Suprapubic skin (tissue), 4 donors: ENCODE data around the gene APRT. TPM values are rescaled to one million over a fixed set of nuclear protein-coding genes. Genes with fewer than 3 reads are reported as not detected.

Source experiments
- DNase-seq, 2 donors: peaks; one replicate each; pipeline ENCODE4 v3.0.0-alpha.2; 2019; ENCODE audit warnings: low spot score in 2 of 2
- H3K27ac ChIP-seq: fragments of 200-600 bp; sonication (generic); one replicate; pipeline ENCODE4 v1.5.1; 2019
- H3K27me3 ChIP-seq: fragments of 200-600 bp; sonication (generic); one replicate; pipeline ENCODE4 v1.5.1; 2019
- H3K36me3 ChIP-seq: fragments of 200-600 bp; sonication (generic); one replicate; pipeline ENCODE4 v1.5.1; 2019
- H3K4me1 ChIP-seq: fragments of 200-600 bp; sonication (generic); one replicate; pipeline ENCODE4 v1.5.1; 2019
- H3K4me3 ChIP-seq: fragments of 200-600 bp; sonication (generic); one replicate; pipeline ENCODE4 v1.5.1; 2019; ENCODE audit warnings: mild to moderate bottlenecking
- H3K9me3 ChIP-seq: fragments of 200-600 bp; sonication (generic); one replicate; pipeline ENCODE4 v1.5.1; 2019
- EP300 ChIP-seq: sonication (generic); formaldehyde crosslinking; IDR thresholded peaks from one replicate; pipeline ENCODE4 v1.6.1; 2017; ENCODE audit warnings: antibody characterized with exemption
- POLR2A ChIP-seq, 2 donors: fragments of 450-650 bp; IDR thresholded peaks; one replicate each; pipeline ENCODE4 v1.6.1; 2017; ENCODE audit warnings: antibody characterized with exemption in 2 of 2, mild to moderate bottlenecking in 2 of 2, moderate library complexity in 2 of 2
- POLR2AphosphoS5 ChIP-seq, 3 donors: sonication (generic); formaldehyde crosslinking; IDR thresholded peaks; one replicate each; pipeline ENCODE4 v1.6.1; 2017; ENCODE audit warnings: antibody characterized with exemption in 3 of 3
- WGBS: methylation state at CpG from one replicate; pipeline ENCODE4 v1.1.5; 2018; 5-methylcytosine and 5-hydroxymethylcytosine counted together
- total RNA-seq, 4 donors: library from RNA; depleted of rRNA; stranded (reverse); fragments of >200 nt; gene quantifications; one replicate each; pipeline ENCODE4 v1.1.0, GENCODE V29; 2016
- TF ChIP-seq, protein P1 (sequence below), 2 donors: fragments of 200-600 bp in 1 of 2; fragments of 450-650 bp in 1 of 2; sonication (generic) in 1 of 2; IDR thresholded peaks; one replicate each; pipeline ENCODE4 v1.5.1; 2016 to 2019; ENCODE audit warnings: antibody characterized with exemption in 2 of 2, mild to moderate bottlenecking in 1 of 2, moderate library complexity in 1 of 2

The APRT gene
- total RNA-seq, 4 donors from 2014 or later, result 122 to 382 (median 250) TPM

GRCh38 chr16:88779406-88780141, 32.2 kb downstream of the APRT start:
- Histone ChIP-seq H3K4me1 (peaks cover 79% of the 10 kb centered on the region), H3K36me3 (peaks cover 3% of the 10 kb centered on the region), H3K9me3 (no peaks in the 10 kb centered on the region), H3K27me3 (no peaks in the 10 kb centered on the region), H3K27ac (no peak overlapping the region), H3K4me3 (no peak overlapping the region)
- 17% methylated on average over 1 of the region's 34 CpGs for WGBS
- no peak for TF ChIP-seq POLR2AphosphoS5 (IDR thresholded peaks at IDR 0.05)
- no peak for TF ChIP-seq EP300
- TF ChIP-seq, protein P1, sequence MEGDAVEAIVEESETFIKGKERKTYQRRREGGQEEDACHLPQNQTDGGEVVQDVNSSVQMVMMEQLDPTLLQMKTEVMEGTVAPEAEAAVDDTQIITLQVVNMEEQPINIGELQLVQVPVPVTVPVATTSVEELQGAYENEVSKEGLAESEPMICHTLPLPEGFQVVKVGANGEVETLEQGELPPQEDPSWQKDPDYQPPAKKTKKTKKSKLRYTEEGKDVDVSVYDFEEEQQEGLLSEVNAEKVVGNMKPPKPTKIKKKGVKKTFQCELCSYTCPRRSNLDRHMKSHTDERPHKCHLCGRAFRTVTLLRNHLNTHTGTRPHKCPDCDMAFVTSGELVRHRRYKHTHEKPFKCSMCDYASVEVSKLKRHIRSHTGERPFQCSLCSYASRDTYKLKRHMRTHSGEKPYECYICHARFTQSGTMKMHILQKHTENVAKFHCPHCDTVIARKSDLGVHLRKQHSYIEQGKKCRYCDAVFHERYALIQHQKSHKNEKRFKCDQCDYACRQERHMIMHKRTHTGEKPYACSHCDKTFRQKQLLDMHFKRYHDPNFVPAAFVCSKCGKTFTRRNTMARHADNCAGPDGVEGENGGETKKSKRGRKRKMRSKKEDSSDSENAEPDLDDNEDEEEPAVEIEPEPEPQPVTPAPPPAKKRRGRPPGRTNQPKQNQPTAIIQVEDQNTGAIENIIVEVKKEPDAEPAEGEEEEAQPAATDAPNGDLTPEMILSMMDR (IDR thresholded peaks at IDR 0.05), result no peak
- no peak for TF ChIP-seq POLR2A (IDR thresholded peaks at IDR 0.05)
- DNase-seq, result no peak

- H3K4me3 ChIP-seq, result no peak overlapping the region
- TF ChIP-seq, protein P1 (IDR thresholded peaks at IDR 0.05), result no peak
- TF ChIP-seq POLR2A (IDR thresholded peaks at IDR 0.05) (no peak), POLR2AphosphoS5 (IDR thresholded peaks at IDR 0.05) (no peak), EP300 (no peak)
- WGBS, result 90% methylated on average over 13 of the region's 30 CpGs
- peaks cover 79% of the 10 kb centered on the region for H3K4me1 ChIP-seq
- no peak overlapping the region for H3K27ac ChIP-seq
- DNase-seq, result no peak
- no peaks in the 10 kb centered on the region for H3K27me3 ChIP-seq
- H3K9me3 ChIP-seq, result no peaks in the 10 kb centered on the region
- H3K36me3 ChIP-seq, result peaks cover 3% of the 10 kb centered on the region
Observed at GRCh38 chr16:88778541-88779065, 33.1 kb downstream of the APRT start.

- H3K27me3 ChIP-seq, result no peaks in the 10 kb centered on the region
- no peak overlapping the region for H3K27ac ChIP-seq
- no peak for TF ChIP-seq POLR2AphosphoS5 (IDR thresholded peaks at IDR 0.05)
- TF ChIP-seq POLR2A (IDR thresholded peaks at IDR 0.05), result no peak
- TF ChIP-seq, protein P1 (IDR thresholded peaks at IDR 0.05), result no peak
- no peak for TF ChIP-seq EP300
- H3K36me3 ChIP-seq, result peaks cover 3% of the 10 kb centered on the region
- WGBS, result 59% methylated on average over 7 of the region's 7 CpGs
- DNase-seq, result no peak
- H3K9me3 ChIP-seq, result no peaks in the 10 kb centered on the region
- H3K4me3 ChIP-seq, result no peak overlapping the region
- peaks cover 79% of the 10 kb centered on the region for H3K4me1 ChIP-seq
Observed at GRCh38 chr16:88778271-88778525, 33.5 kb downstream of the APRT start.

- Histone ChIP-seq H3K36me3 (peaks cover 3% of the 10 kb centered on the region), H3K27me3 (no peaks in the 10 kb centered on the region), H3K27ac (no peak overlapping the region), H3K9me3 (no peaks in the 10 kb centered on the region), H3K4me3 (no peak overlapping the region), H3K4me1 (peaks cover 79% of the 10 kb centered on the region)
- 86% methylated on average over 31 of the region's 34 CpGs for WGBS
- TF ChIP-seq POLR2AphosphoS5 (IDR thresholded peaks at IDR 0.05) (no peak), EP300 (no peak)
- TF ChIP-seq, protein P1 (IDR thresholded peaks at IDR 0.05), result no peak
- DNase-seq, result no peak
Observed at GRCh38 chr16:88777471-88778270, 34.1 kb downstream of the APRT start.

- Histone ChIP-seq H3K27me3 (no peaks in the 10 kb centered on the region), H3K4me1 (peaks cover 79% of the 10 kb centered on the region), H3K36me3 (peaks cover 3% of the 10 kb centered on the region), H3K9me3 (no peaks in the 10 kb centered on the region), H3K27ac (no peak overlapping the region), H3K4me3 (no peak overlapping the region)
- TF ChIP-seq POLR2AphosphoS5 (IDR thresholded peaks at IDR 0.05) (no peak), POLR2A (IDR thresholded peaks at IDR 0.05) (no peak), EP300 (no peak)
- TF ChIP-seq, protein P1 (IDR thresholded peaks at IDR 0.05), result no peak
- DNase-seq, result no peak
- 88% methylated on average over 8 of the region's 18 CpGs for WGBS
Observed at GRCh38 chr16:88775825-88776224, 35.9 kb downstream of the APRT start.
